Medulla oblongata (tissue), 1 donor: ENCODE results near the gene USP6NL.
A peak's percentile ranks its signal among the peaks of the same experiment; 100 is the strongest.

ENCODE experiments used
- DNase-seq: peaks from one replicate; pipeline ENCODE4 v3.0.0-alpha.2; 2015; ENCODE audit errors: extremely low spot score

USP6NL gene

DNA sequence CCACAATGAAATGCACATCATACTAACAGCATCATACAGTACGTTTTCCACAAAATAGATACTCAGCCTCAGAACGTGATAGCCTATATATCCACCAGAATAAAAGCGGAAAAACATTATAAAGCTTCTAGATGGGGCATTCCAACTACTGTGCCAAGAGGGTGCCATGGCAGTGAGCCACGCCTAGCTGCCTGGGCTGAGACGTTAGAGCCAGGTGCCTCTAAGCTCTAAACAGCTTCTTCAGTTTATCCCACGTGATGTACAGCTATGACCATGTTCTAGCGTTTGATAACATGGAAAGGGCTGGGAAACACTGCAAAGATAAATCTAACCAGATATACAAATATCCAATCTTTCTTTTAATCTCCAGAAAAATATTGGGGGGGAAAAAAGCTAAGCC, 17.8 kb downstream of the USP6NL start:
- no peak for DNase-seq

DNA sequence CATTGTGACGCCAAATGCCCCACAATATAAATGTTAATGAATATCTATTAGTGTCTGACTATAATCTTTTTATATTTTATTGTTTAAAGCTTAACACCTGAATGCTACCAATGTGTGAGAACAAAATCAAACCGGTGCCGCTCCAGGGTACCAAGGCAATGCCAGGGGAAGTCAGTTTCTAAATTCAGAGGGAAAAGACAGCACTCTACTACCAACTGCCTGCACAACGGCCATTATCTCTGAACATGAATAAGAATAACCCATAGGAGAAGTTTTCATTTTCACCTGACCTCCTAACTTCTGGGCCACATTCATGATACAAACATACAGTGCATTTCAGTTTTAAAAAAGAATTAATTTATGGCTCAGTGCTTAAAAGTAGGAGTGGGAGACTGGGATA, 21.7 kb downstream of the USP6NL start:
- no peak for DNase-seq

DNA sequence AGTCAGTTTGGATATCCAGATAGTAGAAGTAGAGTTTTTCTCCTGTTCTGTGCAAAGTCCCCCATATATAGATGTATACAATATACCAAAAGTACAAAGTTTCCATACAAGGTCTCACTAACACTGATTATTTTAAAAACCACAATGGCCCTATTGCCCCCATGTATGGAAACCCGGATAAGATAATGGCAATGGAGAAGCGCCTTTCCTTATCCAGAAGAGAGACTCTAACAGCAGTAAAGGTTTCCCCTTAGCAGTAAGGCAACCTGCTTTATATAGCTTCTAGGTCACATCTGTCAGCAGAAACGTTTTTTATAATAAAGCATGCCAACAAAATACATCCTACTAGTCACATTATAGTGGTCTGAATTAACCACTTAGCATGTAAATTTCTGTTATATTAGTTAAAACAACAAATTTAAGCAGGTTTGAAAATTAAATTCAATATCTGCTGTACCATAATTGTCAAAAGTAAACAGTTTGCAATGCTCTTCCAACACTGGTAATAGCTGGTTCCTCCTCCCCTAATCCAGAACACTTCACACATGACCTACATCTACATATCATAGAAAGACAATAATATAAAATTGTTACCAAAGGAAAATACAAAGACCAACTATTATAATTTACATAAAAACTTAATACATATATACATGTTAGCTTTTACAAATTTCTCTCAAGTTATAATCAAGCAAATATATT, 22.4 kb downstream of the USP6NL start:
- DNase-seq: no peak

DNA sequence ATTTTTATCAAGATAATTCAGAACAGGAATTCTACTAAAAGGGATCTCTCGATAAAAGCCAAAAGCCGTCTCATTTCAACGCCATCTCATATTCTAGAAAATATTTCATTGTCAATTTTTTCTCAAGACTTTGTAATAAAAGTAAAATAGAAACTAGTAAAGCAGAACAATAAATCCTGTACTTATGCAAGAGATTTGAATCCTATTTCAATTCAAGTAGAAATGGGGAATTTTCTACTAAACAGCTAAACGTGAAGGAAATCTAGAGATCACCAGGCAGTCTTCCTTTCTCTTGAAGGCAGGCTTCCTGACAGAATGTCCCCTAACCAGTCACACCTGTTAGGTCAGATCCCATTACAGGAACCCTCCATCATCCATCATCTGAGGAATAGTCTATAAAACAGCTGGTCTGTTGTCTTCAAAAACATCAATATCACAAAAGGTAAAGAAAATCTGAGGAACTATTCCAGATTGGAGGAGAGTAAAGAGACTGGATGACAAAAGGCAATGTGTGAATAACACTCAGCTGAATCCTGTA, 23.7 kb downstream of the USP6NL start:
- DNase-seq: no peak

DNA sequence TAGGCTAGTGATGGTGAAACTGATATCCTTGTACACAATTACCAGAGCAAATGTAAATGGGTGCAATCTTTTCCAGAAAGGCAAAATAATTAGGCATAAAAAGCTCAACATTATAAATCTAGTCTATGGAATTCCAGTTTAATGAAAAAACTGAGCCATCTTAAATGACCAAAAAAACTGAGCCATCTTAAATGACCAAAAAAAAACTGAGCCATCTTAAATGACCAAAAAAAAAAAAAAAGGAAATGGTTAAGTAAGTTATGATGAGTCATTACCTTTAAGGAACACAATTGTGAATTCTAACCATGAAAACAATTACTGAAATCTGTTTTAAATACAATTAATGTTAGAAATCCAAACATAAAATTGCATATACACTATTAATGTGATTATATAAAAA, 25.3 kb downstream of the USP6NL start:
- no peak for DNase-seq

DNA sequence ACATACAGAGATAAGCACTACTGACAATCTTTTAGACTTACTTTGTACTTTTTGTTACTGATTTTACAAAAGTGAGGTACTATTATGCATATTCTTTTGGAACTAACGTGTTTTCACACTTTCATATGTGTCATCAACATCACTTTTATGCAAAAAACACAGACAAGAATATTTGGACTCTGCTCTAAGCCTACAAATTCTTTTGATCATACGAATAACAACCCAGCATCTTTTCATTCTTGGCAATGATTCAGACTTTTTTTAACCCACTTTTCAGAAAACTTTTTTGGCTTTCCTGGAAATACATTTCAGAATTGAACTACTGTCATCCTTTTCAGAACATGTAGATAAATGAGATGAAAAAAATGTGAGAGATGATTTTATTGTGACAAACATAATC, 30.2 kb downstream of the USP6NL start:
- DNase-seq: no peak

DNA sequence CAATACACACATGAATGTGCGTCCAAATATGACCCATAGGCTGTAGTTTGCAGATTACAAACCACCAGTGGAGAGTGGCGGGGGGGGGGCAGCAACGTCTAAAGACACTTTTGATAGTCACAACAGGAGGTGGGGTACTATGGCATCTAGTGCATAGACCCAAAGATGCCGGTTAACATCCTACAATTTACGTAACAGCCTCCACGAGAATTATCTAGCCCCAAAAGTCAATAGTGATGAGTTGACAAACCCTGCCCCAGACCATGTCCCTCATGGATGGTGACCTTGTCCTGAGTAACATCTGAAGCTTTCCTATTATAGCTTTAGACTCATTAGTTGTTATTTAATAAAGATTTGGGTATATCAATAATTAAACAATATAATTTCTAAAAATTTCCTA, 31.6 kb downstream of the USP6NL start:
- no peak for DNase-seq

DNA sequence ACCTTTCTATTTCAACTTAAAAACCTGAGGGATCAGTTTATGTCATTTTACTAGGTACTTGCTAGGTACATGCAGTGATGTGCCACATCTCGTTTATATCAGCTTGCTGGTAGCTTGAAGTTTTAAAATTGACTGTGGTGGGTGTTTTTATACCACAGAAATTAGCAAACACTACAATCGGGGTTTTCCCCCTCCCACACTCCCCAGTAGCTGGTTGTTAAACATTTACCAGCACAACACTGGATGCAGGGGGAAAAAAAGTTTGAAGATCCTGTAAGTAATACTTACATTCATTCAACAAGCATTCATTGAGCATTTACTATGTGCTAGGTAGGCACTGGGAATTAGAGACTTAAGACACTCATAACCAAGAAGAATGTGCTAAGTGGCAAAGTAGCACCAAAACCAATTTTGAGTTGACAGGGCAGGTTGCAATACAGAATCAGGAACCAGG, 32.6 kb downstream of the USP6NL start:
- no peak for DNase-seq

DNA sequence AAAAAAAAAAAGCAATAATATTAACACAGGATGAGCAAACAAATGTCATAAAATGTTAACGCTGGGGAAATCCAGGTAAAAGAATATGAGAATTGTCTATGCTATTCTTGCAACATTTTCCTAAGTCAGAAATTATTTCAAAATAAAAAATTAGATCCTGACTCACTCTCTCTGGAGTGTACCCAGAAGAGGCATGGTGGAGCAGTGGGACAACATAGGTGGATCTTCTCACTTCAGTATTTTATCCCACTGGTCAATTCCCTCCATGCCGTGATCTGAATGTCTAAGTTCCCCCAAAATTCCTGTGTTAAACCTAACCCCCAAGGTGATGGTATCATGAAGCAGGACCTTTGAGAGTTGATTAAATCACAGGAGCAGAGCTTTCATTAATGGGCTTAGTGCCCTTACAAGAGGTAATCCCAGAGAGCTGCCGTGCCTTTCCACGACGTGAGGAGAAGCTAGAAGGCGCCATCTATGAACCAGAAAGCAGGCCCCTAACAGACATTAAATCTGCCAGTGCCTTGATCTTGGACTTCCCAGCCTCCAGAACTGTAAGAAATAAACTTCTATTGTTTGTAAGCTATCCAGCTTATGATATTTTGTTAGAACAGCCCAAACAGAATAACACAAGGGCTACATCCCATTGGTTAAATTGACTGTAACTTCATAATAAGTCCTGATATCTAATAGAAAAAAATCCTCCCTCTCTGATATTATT, 35.2 kb downstream of the USP6NL start:
- no peak for DNase-seq

DNA sequence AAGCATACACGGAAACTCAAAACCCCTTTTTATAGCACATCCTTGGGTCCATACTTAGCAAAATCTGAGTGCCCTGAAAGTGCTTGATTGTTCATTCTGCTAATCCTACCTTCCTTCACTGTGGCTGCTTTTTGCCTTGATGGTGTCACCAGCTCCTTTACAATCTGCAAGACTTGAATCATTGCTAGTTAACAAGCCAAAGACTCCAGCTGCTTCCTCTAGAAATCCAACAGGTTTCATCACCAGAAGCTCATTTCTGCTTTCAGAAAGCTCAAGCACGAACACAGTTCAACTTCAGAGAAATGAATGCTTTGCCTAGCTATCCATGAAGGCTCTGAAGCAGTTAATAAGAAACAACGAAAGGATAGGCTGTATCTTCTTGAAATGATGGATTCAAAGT, 38.0 kb downstream of the USP6NL start:
- peak; percentile 62 for DNase-seq

DNA sequence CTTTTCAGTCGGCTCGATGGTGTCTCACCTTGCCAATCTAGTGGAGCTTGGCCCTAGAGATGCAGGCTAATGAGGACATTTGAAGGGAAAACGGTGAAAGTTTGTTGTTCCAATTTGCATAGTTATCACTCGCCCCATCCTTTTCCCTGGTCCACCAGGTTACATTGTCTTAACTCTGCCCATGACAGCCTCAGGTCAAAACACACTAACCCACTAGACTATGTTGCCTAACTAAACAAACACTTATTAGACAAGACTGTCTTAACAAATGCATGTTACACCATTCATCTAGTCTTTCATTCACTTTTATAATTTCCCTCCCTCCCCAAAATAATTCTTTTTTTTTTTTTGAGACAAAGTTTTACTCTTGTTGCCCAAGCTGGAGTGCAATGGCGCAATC, 40.7 kb downstream of the USP6NL start:
- DNase-seq: no peak

DNA sequence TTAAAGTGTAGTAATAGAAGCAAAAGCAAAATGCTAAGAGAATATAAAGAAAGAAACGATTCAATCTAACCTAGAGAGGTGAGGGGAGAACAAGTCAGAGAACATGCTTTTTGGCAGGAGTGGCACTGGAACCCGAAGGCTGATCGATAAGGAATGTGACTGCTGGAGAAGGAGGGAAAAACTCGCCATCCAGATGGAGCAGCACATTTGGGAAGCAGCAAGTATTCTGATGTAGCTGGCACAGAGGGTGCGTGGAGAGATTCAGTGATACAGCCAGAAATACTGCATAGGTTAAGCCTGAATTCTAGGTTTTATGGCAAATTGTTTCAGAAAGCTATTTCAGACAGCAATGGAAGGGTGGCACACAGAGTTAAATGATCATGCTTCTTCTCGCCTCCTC, 42.0 kb downstream of the USP6NL start:
- DNase-seq: no peak

DNA sequence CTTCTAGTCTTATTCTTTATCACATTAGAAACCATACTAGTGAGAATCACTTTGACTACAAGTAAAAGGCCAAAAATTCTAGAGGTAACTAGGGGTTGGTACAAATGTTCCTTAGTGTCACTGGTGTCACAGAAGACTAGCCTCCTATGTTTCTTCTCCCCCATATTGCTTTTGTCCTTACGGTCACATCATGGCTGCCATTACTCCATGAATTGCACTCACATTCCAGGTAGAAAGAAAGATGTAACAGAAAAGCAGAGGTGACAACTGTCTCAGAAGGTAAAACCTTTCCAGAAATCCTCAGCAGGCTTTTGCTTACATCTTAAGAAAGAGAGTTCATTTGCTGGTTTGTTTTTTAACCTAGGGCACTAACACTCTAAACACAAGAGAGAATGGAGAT, 42.9 kb downstream of the USP6NL start:
- no peak for DNase-seq

DNA sequence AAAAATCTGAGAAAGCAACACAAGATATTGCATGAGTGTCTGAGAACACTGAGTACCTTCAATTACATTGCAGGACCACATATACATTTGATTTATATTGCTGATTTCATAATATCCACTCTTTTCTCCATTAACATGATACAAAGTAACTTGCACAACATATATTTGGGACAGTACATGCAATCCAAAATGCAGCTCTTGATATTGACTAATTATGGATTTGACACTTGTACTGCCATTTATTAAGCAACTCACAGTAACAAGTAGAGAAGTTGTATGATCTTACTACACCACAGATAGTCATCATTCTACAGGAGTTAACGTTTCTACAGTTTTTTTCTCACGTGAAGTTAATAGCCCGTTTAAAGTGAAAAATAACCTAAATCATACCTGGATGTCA, 46.7 kb downstream of the USP6NL start:
- DNase-seq: no peak

DNA sequence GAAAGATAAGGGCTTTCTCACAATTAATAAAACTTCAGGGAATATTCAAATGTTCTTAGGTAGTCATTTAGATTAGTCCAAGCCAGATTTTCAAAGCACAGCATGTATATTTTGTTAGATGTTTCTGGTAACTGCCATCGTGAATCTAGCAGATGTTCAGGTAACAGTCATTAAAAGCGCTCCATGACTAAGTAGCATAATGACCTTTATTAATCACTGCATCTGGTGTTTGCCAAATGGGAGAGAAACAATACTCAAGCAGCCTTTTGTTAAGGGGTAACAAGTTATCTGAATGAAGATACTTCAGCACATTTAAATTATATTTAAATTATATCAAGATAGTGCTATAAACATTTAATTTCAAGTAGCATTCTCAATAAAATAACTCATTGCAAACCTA, 47.5 kb downstream of the USP6NL start:
- no peak for DNase-seq

DNA sequence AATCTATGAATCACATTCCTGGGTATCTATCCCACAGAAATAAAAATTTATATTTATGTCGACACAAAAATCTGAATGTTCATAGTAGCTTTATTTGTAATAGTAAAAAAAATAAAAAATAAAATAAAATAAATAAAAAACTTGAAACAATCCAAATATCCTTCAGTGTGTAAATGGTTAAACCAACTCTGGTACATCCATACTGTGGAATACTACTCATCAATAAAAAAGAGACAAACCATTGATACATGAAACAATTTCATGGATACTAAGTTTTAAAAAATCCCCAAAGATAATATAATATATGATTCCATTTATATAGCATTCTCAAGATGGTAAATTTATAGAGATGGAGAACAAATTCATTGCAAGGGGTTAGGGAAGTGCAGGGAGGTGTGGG, 48.6 kb downstream of the USP6NL start:
- no peak for DNase-seq

DNA sequence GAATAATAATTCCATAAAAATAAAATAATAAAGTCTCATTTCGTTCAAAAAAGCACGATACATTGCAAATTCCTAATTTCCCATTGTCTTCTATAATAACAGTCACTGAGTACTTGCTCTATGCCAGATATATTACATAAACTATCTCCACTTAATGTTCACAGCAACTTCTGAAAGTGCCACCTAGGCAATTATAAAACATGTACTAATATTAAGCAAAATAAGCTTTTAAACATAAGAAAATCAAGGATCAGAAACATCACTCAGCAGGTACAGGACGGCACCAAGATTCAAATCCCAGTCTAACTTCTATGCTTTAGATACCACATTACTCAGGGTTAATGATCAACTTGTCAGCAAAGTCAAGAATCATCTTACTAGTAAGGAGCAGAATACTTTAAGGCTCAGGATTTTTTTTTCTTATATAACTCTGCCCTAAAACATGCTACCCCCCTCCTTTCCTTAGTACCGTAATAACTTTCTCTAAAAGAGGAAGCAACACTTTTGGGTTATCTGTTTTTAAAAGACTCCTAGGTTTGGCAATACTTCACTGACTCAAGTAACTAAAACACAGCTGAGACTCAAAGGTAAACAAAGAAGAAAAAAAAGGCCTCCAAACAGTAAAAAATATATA, 51.3 kb downstream of the USP6NL start:
- peak; percentile 38 for DNase-seq

DNA sequence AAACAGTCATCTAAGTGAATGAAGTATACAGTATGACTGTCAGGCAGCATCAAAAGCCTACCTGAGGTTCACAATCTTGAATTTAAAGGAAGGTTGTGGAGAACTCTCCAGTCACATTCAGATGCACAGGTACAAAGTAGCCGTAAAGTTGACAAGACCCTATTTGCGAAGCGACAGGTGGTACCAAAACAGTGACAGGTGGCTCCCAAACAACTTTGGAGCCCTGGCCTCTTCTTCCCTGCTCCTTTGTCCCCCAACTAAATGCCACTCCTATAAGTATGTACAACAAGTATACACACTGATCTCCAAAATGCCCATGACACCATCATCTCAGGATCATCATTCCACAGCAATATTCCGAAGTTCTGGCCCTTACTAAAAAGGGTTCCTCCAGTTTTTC, 53.5 kb downstream of the USP6NL start:
- DNase-seq: no peak

DNA sequence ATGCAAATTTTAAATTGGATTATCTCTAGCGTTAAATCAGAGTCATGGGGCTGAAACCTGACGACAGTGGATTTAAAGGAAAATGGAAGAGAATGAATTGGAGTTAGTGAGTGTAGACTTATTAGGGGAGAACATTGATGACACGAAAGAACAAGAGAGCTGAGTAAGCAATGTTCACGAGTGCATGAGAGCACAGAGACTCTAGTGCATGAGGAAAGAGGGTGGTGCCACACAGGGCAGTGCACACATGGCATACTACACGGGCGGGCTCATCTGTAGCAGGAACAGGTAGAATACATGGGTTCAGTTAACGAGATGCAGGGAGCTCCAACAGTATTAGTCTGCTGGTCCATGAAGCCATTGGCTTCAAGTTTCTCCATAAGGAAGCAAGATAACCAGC, 53.9 kb downstream of the USP6NL start:
- no peak for DNase-seq

DNA sequence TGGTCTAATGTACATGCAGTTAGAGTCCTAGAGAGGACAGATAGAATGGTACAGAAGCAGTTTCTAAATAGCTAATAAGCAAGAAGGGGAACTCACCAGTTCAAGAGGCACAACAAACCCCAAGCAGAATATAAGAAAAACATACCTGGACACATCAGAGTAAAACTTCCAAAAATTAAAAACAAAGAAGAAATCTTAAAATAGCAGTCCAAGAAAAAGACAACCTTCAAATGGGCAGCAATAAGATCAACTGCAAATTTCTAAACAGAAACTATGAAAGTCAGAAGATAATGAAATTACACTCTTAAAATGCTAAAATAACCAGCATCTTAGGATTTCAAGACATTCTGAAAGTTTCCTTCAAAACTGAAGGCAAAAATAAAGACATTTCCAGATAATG, 55.9 kb downstream of the USP6NL start:
- no peak for DNase-seq

DNA sequence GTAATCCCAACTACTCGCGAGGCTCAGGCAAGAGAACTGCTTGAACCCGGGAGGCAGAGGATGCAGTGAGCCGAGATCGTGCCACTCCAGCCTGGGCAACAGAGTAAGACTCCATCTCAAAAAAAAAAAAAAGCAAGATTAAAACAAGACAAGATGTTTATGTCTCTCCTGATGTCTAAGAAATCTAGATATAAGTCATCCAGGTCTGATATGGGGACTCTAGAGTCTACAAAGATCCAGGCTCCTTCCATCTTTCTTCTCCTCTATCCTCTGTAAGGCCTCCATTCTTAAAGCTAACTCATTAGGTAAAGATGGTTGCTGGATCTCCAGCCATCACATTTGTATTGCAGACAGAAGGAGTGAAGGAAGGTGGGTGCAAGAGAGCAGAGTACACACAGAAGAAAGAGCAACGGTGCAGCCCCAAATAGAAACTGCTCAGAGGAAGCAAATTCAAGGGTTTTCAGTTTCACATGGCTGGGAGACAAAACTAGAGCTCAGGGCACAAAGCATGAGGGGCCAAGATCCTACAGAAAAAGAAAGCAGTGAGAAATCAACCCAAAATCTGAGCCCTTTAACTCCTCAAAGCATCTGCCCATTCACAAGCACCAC, 57.6 kb downstream of the USP6NL start:
- peak; percentile 53 for DNase-seq

DNA sequence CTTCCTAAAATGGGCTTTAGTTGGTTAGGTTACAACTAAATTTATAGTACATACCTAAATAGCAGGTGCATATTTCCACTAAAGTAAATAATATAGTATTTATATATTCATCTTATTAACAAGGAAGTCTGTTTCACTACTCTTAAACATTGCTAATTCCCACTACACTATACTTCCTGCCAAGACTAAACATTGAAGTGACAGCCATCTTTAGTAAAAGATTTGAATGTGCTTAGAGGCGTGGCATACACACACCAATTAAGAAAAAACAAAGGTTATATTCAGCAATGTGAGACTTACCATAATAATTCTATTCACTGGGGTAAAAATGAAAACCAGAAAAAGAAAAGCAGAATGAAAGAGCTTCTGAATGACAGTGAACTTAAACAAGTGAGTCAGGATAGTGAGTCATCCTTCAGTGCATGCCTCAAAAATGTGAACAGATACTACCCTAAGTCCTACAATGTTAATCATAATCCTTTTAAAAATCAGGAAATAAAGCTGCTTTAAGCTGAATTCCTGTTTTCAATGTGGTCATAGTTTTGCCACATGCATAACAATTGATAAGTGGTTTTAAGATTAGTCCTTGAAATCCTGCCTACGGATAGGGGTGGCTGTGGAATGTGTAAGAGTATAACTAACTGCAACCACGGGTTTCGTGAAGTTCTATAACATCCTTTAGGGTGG, 59.4 kb downstream of the USP6NL start:
- no peak for DNase-seq
